SU-DHL-6 (cell line): ENCODE results near the gene MPIG6B.

Experiments used
- H2AFZ ChIP-seq: fragments of 200-600 bp; sonication (generic); 2 replicates; pipeline ENCODE4 v1.6.1; 2014; ENCODE audit warnings: low read depth, mild to moderate bottlenecking, moderate library complexity, mixed read lengths, antibody characterized with exemption, low read length; ENCODE audit not compliant: severe bottlenecking
- H3F3A ChIP-seq: fragments of 200-600 bp; shearing (Covaris generic); 2 replicates; pipeline ENCODE4 v1.6.0; 2016; ENCODE audit warnings: antibody characterized with exemption, mild to moderate bottlenecking; ENCODE audit not compliant: insufficient read depth
- H3K27ac ChIP-seq: fragments of 200-600 bp; sonication (generic); 2 replicates; pipeline ENCODE4 v1.5.1; 2016; ENCODE audit warnings: low read depth, mild to moderate bottlenecking, low read length, moderate library complexity, mixed read lengths
- H3K27me3 ChIP-seq: fragments of 200-600 bp; sonication (generic), shearing (Covaris generic); 2 replicates; pipeline ENCODE4 v1.6.0; 2014; ENCODE audit warnings: mild to moderate bottlenecking, low read length
- H3K36me3 ChIP-seq: fragments of 200-600 bp; sonication (generic); 2 replicates; pipeline ENCODE4 v1.6.1; 2014; ENCODE audit warnings: mild to moderate bottlenecking, low read length, mixed read lengths
- H3K4me2 ChIP-seq: fragments of 300-600, 200-600 bp; shearing (Covaris generic), sonication (generic); 2 replicates; pipeline ENCODE4 v1.6.0; 2014; ENCODE audit warnings: low read length, low read depth, mild to moderate bottlenecking; ENCODE audit not compliant: poor library complexity, severe bottlenecking
- H3K4me3 ChIP-seq: fragments of 200-600 bp; sonication (generic); 2 replicates; pipeline ENCODE4 v1.5.1; 2014; ENCODE audit warnings: antibody characterized with exemption, low read length, mild to moderate bottlenecking, mixed read lengths; ENCODE audit not compliant: insufficient read depth, poor library complexity, severe bottlenecking
- H3K79me2 ChIP-seq: fragments of 200-600 bp; sonication (generic); 2 replicates; pipeline ENCODE4 v1.6.1; 2014; ENCODE audit warnings: mild to moderate bottlenecking, low read length, moderate library complexity; ENCODE audit not compliant: insufficient read depth
- H3K9ac ChIP-seq: fragments of 200-600 bp; sonication (generic); 2 replicates; pipeline ENCODE4 v1.7.0; 2014; ENCODE audit warnings: mild to moderate bottlenecking, low read length
- H3K9me2 ChIP-seq: fragments of 200-600 bp; sonication (generic); replicated peaks from 2 replicates; pipeline ENCODE4 v1.6.1; 2014; ENCODE audit warnings: low read length; ENCODE audit not compliant: insufficient read depth
- H3K9me3 ChIP-seq: fragments of 200-600 bp; sonication (generic); 2 replicates; pipeline ENCODE4 v1.6.1; 2014; ENCODE audit warnings: low read length, mixed read lengths; ENCODE audit not compliant: insufficient read depth
- H4K20me1 ChIP-seq: fragments of 200-600 bp; sonication (generic); 2 replicates; pipeline ENCODE4 v1.6.1; 2014; ENCODE audit warnings: low read depth, mild to moderate bottlenecking, antibody characterized with exemption, low read length, moderate library complexity, mixed read lengths
- CTCF ChIP-seq: fragments of 200-600 bp; sonication (generic); IDR thresholded peaks from one replicate; pipeline ENCODE4 v1.5.1; 2017; ENCODE audit warnings: antibody characterized with exemption, mild to moderate bottlenecking, low read length, moderate library complexity; ENCODE audit not compliant: insufficient read depth, poor library complexity, severe bottlenecking
- EZH2phosphoT487 ChIP-seq: fragments of 200-600 bp; sonication (generic), shearing (Covaris generic); conservative IDR thresholded peaks from 2 replicates; pipeline ENCODE4 v1.6.1; 2018; ENCODE audit warnings: mild to moderate bottlenecking, antibody characterized with exemption, low read length, moderate library complexity, mixed read lengths

Gene MPIG6B

GRCh38 chr6:31764198-31764597, 41.0 kb downstream of the MPIG6B start:
- H3K27ac ChIP-seq = no peak overlapping the region

GRCh38 chr6:31765559-31765909, 42.4 kb downstream of the MPIG6B start:
- Histone ChIP-seq H3K4me2 (no peak overlapping the region), H3K9ac (no peak overlapping the region), H3K27me3 (no peaks in the 10 kb centered on the region), H3K4me3 (no peak overlapping the region), H3K36me3 (peaks cover 6% of the 10 kb centered on the region; the same call in 1 of the 2 replicates), H3K27ac (no peak overlapping the region), H3K79me2 (no peaks in the 10 kb centered on the region), H4K20me1 (no peaks in the 10 kb centered on the region), H3F3A (peaks cover 8% of the 10 kb centered on the region), H3K9me3 (no peaks in the 10 kb centered on the region), H2AFZ (no peak overlapping the region), H3K9me2 (no peaks in the 10 kb centered on the region)
- TF ChIP-seq CTCF (no peak), EZH2phosphoT487 (no peak)

More at GRCh38 chr6:31764198-31764597, 41.0 kb downstream of the MPIG6B start:
- H3K9me2 ChIP-seq = no peaks in the 10 kb centered on the region
- H3K9me3 ChIP-seq = no peaks in the 10 kb centered on the region
- H2AFZ ChIP-seq = no peak overlapping the region
- no peak overlapping the region for H3K4me3 ChIP-seq
- no peak overlapping the region for H3K4me2 ChIP-seq
- TF ChIP-seq EZH2phosphoT487 = no peak
- no peak for TF ChIP-seq CTCF
- H3K9ac ChIP-seq = no peak overlapping the region
- peaks cover 7% of the 10 kb centered on the region; the same call in 1 of the 2 replicates for H3K36me3 ChIP-seq
- no peaks in the 10 kb centered on the region for H3K79me2 ChIP-seq
- no peaks in the 10 kb centered on the region for H4K20me1 ChIP-seq
- no peaks in the 10 kb centered on the region for H3K27me3 ChIP-seq
- H3F3A ChIP-seq = peaks cover 8% of the 10 kb centered on the region

GRCh38 chr6:31765910-31766794, 43.0 kb downstream of the MPIG6B start:
- Histone ChIP-seq H2AFZ (no peak overlapping the region), H3K9me3 (no peaks in the 10 kb centered on the region), H3K79me2 (no peaks in the 10 kb centered on the region), H3K36me3 (peaks cover 6% of the 10 kb centered on the region; the same call in 1 of the 2 replicates), H3K9ac (no peak overlapping the region), H3K4me2 (no peak overlapping the region), H3K27ac (no peak overlapping the region), H3K9me2 (no peaks in the 10 kb centered on the region), H3K27me3 (no peaks in the 10 kb centered on the region), H3F3A (peaks cover 8% of the 10 kb centered on the region), H3K4me3 (no peak overlapping the region), H4K20me1 (no peaks in the 10 kb centered on the region)
- no peak for TF ChIP-seq EZH2phosphoT487
- no peak for TF ChIP-seq CTCF
